HEK293 (cell line): ENCODE data around the gene FAM199X.

Experiments
- SCRT2 ChIP-seq: fragments of 450-650 bp; formaldehyde crosslinking; IDR thresholded peaks from 2 replicates; pipeline ENCODE4 v1.5.1; 2016; ENCODE audit warnings: missing biosample characterization, missing genetic modification characterization
- SP3 ChIP-seq: fragments of 450-650 bp; formaldehyde crosslinking; IDR thresholded peaks from 2 replicates; pipeline ENCODE4 v1.5.1; 2016; ENCODE audit warnings: missing biosample characterization, missing genetic modification characterization
- ZBTB17 ChIP-seq: fragments of 450-650 bp; formaldehyde crosslinking; IDR thresholded peaks from 2 replicates; pipeline ENCODE4 v1.5.1; 2016; ENCODE audit warnings: missing biosample characterization, missing genetic modification characterization
- ZFP3 ChIP-seq: fragments of 450-650 bp; formaldehyde crosslinking; IDR thresholded peaks from 2 replicates; pipeline ENCODE4 v1.5.1; 2016; ENCODE audit warnings: low read depth, missing biosample characterization, missing genetic modification characterization
- ZFP37 ChIP-seq: fragments of 450-650 bp; formaldehyde crosslinking; IDR thresholded peaks from 2 replicates; pipeline ENCODE4 v1.5.1; 2016; ENCODE audit warnings: missing biosample characterization, missing genetic modification characterization
- ZFP41 ChIP-seq: fragments of 450-650 bp; formaldehyde crosslinking; IDR thresholded peaks from 2 replicates; pipeline ENCODE4 v1.5.1; 2016; ENCODE audit warnings: missing biosample characterization, missing genetic modification characterization, borderline replicate concordance
- ZIC2 ChIP-seq: fragments of 450-650 bp; formaldehyde crosslinking; IDR thresholded peaks from 2 replicates; pipeline ENCODE4 v1.5.1; 2016; ENCODE audit warnings: missing biosample characterization, missing genetic modification characterization
- ZNF146 ChIP-seq: fragments of 450-650 bp; formaldehyde crosslinking; IDR thresholded peaks from 2 replicates; pipeline ENCODE4 v1.5.1; 2016; ENCODE audit warnings: missing biosample characterization, missing genetic modification characterization
- ZNF214 ChIP-seq: fragments of 450-650 bp; formaldehyde crosslinking; IDR thresholded peaks from 2 replicates; pipeline ENCODE4 v1.5.1; 2017; ENCODE audit warnings: missing biosample characterization, mild to moderate bottlenecking, missing genetic modification characterization, borderline replicate concordance
- ZNF324 ChIP-seq: fragments of 450-650 bp; formaldehyde crosslinking; IDR thresholded peaks from 2 replicates; pipeline ENCODE4 v1.5.1; 2016; ENCODE audit warnings: missing biosample characterization, missing genetic modification characterization
- ZNF341 ChIP-seq: fragments of 450-650 bp; formaldehyde crosslinking; IDR thresholded peaks from 2 replicates; pipeline ENCODE4; 2016; ENCODE audit warnings: low read depth, missing biosample characterization, missing genetic modification characterization
- ZNF391 ChIP-seq: fragments of 450-650 bp; formaldehyde crosslinking; IDR thresholded peaks from 2 replicates; pipeline ENCODE4 v1.5.1; 2016; ENCODE audit warnings: low read depth, missing biosample characterization, missing genetic modification characterization, borderline replicate concordance
- ZNF416 ChIP-seq: fragments of 450-650 bp; formaldehyde crosslinking; IDR thresholded peaks from 2 replicates; pipeline ENCODE4 v1.5.1; 2016; ENCODE audit warnings: missing biosample characterization, missing genetic modification characterization
- ZNF529 ChIP-seq: fragments of 450-650 bp; formaldehyde crosslinking; IDR thresholded peaks from 2 replicates; pipeline ENCODE4 v1.5.1; 2017; ENCODE audit warnings: missing genetic modification characterization, missing biosample characterization; ENCODE audit not compliant: insufficient replicate concordance
- ZNF660 ChIP-seq: fragments of 450-650 bp; IDR thresholded peaks from 2 replicates; pipeline ENCODE4 v1.5.1; 2018; ENCODE audit warnings: missing biosample characterization, mild to moderate bottlenecking, missing genetic modification characterization
- ZNF677 ChIP-seq: fragments of 450-650 bp; IDR thresholded peaks from 2 replicates; pipeline ENCODE4 v1.5.0; 2018; ENCODE audit warnings: missing biosample characterization, mild to moderate bottlenecking, missing genetic modification characterization, moderate library complexity
- ZNF837 ChIP-seq: fragments of 450-650 bp; formaldehyde crosslinking; IDR thresholded peaks from 2 replicates; pipeline ENCODE4 v1.5.1; 2016; ENCODE audit warnings: missing biosample characterization, missing genetic modification characterization
- ZNF843 ChIP-seq: fragments of 450-650 bp; formaldehyde crosslinking; IDR thresholded peaks from 2 replicates; pipeline ENCODE4 v1.5.1; 2016; ENCODE audit warnings: missing biosample characterization, missing genetic modification characterization
- ZSCAN30 ChIP-seq: fragments of 450-650 bp; IDR thresholded peaks from 2 replicates; pipeline ENCODE4 v1.5.1; 2018; ENCODE audit warnings: missing biosample characterization, mild to moderate bottlenecking, missing genetic modification characterization, moderate library complexity
- TF ChIP-seq, protein P1 (sequence below): fragments of 450-650 bp; formaldehyde crosslinking; IDR thresholded peaks from 2 replicates; pipeline ENCODE4 v1.5.1; 2016; ENCODE audit warnings: missing biosample characterization, missing genetic modification characterization
- TF ChIP-seq, protein P2 (sequence below): fragments of 450-650 bp; formaldehyde crosslinking; optimal IDR thresholded peaks from 2 replicates; pipeline ENCODE3; 2016; ENCODE audit warnings: missing biosample characterization, mild to moderate bottlenecking, missing genetic modification characterization
- TF ChIP-seq, protein P3 (sequence below): fragments of 450-650 bp; formaldehyde crosslinking; IDR thresholded peaks from 2 replicates; pipeline ENCODE4 v1.5.1; 2016; ENCODE audit warnings: missing biosample characterization, missing genetic modification characterization
- TF ChIP-seq, protein P4 (sequence below): fragments of 450-650 bp; IDR thresholded peaks from 2 replicates; pipeline ENCODE4 v1.5.1; 2018; ENCODE audit warnings: missing biosample characterization, missing genetic modification characterization
- TF ChIP-seq, protein P5 (sequence below): fragments of 450-650 bp; formaldehyde crosslinking; IDR thresholded peaks from 2 replicates; pipeline ENCODE4 v1.5.1; 2016; ENCODE audit warnings: missing biosample characterization, missing genetic modification characterization
- TF ChIP-seq, protein P6 (sequence below): fragments of 450-650 bp; formaldehyde crosslinking; IDR thresholded peaks from 2 replicates; pipeline ENCODE4 v1.5.1; 2017; ENCODE audit warnings: missing biosample characterization, missing genetic modification characterization

Gene FAM199X

DNA sequence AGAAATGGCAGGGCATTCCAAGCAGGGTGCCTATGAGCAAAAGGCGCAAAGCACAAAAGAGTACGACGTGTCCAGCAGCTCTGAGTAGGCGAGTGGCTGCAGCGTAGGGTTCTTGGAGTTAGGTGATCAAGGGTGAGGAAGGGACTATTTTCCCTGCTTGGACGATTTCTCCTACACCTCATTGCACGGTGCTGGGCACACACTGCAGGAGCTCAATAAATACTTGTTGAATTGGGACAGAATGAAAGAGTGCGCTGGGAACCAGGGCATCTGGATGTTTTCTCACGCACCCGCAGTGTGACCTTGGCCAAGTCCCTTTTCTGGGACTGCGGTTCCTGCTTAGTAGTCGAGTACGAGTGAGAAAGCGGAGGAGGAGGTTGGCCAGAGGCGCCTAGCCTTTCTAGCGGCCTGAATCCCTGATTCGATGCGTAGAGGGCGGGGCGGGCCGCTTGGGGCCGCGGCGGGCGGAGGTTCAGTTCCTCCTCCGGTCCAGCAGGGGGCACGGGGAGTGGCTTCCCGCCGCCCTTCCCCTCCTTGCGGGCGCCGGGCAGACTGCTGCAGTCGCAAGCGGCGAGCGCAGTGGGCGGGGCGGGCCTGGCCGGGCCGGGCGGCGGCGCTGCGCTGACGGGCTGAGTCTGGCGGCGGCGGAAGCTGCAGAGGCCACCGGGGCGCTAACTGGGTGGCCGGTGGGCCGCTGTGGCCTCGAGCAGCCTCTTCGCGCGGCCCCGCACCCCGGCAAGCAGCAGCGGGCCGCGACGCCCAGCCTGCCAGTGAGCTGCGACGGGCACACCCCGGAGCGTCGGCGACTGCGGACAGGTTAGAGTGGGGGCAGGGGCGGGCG lies at the start of gene FAM199X (continued):
- TF ChIP-seq, protein P1, sequence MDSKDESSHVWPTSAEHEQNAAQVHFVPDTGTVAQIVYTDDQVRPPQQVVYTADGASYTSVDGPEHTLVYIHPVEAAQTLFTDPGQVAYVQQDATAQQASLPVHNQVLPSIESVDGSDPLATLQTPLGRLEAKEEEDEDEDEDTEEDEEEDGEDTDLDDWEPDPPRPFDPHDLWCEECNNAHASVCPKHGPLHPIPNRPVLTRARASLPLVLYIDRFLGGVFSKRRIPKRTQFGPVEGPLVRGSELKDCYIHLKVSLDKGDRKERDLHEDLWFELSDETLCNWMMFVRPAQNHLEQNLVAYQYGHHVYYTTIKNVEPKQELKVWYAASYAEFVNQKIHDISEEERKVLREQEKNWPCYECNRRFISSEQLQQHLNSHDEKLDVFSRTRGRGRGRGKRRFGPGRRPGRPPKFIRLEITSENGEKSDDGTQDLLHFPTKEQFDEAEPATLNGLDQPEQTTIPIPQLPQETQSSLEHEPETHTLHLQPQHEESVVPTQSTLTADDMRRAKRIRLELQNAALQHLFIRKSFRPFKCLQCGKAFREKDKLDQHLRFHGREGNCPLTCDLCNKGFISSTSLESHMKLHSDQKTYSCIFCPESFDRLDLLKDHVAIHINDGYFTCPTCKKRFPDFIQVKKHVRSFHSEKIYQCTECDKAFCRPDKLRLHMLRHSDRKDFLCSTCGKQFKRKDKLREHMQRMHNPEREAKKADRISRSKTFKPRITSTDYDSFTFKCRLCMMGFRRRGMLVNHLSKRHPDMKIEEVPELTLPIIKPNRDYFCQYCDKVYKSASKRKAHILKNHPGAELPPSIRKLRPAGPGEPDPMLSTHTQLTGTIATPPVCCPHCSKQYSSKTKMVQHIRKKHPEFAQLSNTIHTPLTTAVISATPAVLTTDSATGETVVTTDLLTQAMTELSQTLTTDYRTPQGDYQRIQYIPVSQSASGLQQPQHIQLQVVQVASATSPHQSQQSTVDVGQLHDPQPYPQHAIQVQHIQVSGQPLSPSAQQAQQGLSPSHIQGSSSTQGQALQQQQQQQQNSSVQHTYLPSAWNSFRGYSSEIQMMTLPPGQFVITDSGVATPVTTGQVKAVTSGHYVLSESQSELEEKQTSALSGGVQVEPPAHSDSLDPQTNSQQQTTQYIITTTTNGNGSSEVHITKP (tag by site-specific recombination) = peak; percentile 57
- TF ChIP-seq ZIC2 (0 out of 2 replicates have a peak, but pooled peaks have one; percentile 37), ZSCAN30 (tag by site-specific recombination) (peak; percentile 32; the same call in 1 of the 2 replicates), ZFP37 (peak; percentile 88), ZNF146 (no peak; the same call in 1 of the 2 replicates), ZNF416 (tag by site-specific recombination) (no peak), ZNF677 (0 out of 2 replicates have a peak, but pooled peaks have one; percentile 25), ZNF837 (tag by site-specific recombination) (no peak), SCRT2 (peak; percentile 89), ZFP3 (tag by site-specific recombination) (peak; percentile 66), ZFP41 (tag by site-specific recombination) (no peak), ZBTB17 (peak; percentile 98), SP3 (tag by site-specific recombination) (peak; percentile 69), ZNF843 (tag by site-specific recombination) (no peak), ZNF660 (0 out of 2 replicates have a peak, but pooled peaks have one; percentile 29), ZNF324 (tag by site-specific recombination) (peak; percentile 65; the same call in 1 of the 2 replicates), ZNF529 (tag by site-specific recombination) (no peak), ZNF391 (tag by site-specific recombination) (no peak), ZNF341 (peak; percentile 42), ZNF214 (no peak)
- TF ChIP-seq, protein P2, sequence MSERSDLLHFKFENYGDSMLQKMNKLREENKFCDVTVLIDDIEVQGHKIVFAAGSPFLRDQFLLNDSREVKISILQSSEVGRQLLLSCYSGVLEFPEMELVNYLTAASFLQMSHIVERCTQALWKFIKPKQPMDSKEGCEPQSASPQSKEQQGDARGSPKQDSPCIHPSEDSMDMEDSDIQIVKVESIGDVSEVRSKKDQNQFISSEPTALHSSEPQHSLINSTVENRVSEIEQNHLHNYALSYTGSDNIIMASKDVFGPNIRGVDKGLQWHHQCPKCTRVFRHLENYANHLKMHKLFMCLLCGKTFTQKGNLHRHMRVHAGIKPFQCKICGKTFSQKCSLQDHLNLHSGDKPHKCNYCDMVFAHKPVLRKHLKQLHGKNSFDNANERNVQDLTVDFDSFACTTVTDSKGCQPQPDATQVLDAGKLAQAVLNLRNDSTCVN (tag by site-specific recombination) = peak; percentile 65
- TF ChIP-seq, protein P3, sequence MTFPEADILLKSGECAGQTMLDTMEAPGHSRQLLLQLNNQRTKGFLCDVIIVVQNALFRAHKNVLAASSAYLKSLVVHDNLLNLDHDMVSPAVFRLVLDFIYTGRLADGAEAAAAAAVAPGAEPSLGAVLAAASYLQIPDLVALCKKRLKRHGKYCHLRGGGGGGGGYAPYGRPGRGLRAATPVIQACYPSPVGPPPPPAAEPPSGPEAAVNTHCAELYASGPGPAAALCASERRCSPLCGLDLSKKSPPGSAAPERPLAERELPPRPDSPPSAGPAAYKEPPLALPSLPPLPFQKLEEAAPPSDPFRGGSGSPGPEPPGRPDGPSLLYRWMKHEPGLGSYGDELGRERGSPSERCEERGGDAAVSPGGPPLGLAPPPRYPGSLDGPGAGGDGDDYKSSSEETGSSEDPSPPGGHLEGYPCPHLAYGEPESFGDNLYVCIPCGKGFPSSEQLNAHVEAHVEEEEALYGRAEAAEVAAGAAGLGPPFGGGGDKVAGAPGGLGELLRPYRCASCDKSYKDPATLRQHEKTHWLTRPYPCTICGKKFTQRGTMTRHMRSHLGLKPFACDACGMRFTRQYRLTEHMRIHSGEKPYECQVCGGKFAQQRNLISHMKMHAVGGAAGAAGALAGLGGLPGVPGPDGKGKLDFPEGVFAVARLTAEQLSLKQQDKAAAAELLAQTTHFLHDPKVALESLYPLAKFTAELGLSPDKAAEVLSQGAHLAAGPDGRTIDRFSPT (tag by site-specific recombination) = 0 out of 2 replicates have a peak, but pooled peaks have one; percentile 14
- TF ChIP-seq, protein P4, sequence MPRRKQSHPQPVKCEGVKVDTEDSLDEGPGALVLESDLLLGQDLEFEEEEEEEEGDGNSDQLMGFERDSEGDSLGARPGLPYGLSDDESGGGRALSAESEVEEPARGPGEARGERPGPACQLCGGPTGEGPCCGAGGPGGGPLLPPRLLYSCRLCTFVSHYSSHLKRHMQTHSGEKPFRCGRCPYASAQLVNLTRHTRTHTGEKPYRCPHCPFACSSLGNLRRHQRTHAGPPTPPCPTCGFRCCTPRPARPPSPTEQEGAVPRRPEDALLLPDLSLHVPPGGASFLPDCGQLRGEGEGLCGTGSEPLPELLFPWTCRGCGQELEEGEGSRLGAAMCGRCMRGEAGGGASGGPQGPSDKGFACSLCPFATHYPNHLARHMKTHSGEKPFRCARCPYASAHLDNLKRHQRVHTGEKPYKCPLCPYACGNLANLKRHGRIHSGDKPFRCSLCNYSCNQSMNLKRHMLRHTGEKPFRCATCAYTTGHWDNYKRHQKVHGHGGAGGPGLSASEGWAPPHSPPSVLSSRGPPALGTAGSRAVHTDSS (tag by site-specific recombination) = no peak
- TF ChIP-seq, protein P5, sequence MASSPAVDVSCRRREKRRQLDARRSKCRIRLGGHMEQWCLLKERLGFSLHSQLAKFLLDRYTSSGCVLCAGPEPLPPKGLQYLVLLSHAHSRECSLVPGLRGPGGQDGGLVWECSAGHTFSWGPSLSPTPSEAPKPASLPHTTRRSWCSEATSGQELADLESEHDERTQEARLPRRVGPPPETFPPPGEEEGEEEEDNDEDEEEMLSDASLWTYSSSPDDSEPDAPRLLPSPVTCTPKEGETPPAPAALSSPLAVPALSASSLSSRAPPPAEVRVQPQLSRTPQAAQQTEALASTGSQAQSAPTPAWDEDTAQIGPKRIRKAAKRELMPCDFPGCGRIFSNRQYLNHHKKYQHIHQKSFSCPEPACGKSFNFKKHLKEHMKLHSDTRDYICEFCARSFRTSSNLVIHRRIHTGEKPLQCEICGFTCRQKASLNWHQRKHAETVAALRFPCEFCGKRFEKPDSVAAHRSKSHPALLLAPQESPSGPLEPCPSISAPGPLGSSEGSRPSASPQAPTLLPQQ (tag by site-specific recombination) = peak; percentile 13; the same call in 1 of the 2 replicates
- TF ChIP-seq, protein P6, sequence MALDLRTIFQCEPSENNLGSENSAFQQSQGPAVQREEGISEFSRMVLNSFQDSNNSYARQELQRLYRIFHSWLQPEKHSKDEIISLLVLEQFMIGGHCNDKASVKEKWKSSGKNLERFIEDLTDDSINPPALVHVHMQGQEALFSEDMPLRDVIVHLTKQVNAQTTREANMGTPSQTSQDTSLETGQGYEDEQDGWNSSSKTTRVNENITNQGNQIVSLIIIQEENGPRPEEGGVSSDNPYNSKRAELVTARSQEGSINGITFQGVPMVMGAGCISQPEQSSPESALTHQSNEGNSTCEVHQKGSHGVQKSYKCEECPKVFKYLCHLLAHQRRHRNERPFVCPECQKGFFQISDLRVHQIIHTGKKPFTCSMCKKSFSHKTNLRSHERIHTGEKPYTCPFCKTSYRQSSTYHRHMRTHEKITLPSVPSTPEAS (tag by site-specific recombination) = 0 out of 2 replicates have a peak, but pooled peaks have one; percentile 22
